HL-60 (cell line): ENCODE results near the gene UBE2U.
"Not testable (repeated sequence)": the region's sequence is repeated elsewhere in the genome, so short reads cannot be mapped to it uniquely, and the experiment has no call there.

Experiments
- GABPA ChIP-seq: IDR thresholded peaks from 2 replicates; pipeline ENCODE4 v1.6.1; 2012; ENCODE audit warnings: low read depth
- POLR2AphosphoS5 ChIP-seq: IDR thresholded peaks from 2 replicates; pipeline ENCODE4 v1.6.1; 2012; ENCODE audit warnings: low read depth
- TF ChIP-seq, protein P1 (sequence below): IDR thresholded peaks from one replicate; pipeline ENCODE4 v1.5.1; 2011; ENCODE audit warnings: low read length, control low read depth, inconsistent platforms; ENCODE audit not compliant: insufficient read depth
- TF ChIP-seq, protein P2 (sequence below): IDR thresholded peaks from 2 replicates; pipeline ENCODE4 v1.6.1; 2012; ENCODE audit warnings: low read depth; ENCODE audit not compliant: insufficient replicate concordance

DNA sequence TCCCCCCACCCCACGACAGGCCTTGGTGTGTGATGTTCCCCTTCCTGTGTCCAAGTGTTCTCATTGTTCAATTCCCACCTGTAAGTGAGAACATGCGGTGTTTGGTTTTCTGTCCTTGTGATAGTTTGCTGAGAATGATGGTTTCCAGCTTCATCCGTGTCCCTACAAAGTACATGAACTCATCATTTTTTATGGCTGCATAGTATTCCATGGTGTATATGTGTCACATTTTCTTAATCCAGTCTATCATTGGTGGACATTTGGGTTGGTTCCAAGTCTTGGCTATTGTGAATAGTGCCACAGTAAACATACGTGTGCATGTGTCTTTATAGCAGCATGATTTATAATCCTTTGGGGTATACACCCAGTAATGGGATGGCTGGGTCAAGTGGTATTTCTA, 36.1 kb downstream of the UBE2U start:
- TF ChIP-seq, protein P1, sequence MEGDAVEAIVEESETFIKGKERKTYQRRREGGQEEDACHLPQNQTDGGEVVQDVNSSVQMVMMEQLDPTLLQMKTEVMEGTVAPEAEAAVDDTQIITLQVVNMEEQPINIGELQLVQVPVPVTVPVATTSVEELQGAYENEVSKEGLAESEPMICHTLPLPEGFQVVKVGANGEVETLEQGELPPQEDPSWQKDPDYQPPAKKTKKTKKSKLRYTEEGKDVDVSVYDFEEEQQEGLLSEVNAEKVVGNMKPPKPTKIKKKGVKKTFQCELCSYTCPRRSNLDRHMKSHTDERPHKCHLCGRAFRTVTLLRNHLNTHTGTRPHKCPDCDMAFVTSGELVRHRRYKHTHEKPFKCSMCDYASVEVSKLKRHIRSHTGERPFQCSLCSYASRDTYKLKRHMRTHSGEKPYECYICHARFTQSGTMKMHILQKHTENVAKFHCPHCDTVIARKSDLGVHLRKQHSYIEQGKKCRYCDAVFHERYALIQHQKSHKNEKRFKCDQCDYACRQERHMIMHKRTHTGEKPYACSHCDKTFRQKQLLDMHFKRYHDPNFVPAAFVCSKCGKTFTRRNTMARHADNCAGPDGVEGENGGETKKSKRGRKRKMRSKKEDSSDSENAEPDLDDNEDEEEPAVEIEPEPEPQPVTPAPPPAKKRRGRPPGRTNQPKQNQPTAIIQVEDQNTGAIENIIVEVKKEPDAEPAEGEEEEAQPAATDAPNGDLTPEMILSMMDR, result not testable (repeated sequence)
- not testable (repeated sequence) for TF ChIP-seq POLR2AphosphoS5, GABPA
- TF ChIP-seq, protein P2, sequence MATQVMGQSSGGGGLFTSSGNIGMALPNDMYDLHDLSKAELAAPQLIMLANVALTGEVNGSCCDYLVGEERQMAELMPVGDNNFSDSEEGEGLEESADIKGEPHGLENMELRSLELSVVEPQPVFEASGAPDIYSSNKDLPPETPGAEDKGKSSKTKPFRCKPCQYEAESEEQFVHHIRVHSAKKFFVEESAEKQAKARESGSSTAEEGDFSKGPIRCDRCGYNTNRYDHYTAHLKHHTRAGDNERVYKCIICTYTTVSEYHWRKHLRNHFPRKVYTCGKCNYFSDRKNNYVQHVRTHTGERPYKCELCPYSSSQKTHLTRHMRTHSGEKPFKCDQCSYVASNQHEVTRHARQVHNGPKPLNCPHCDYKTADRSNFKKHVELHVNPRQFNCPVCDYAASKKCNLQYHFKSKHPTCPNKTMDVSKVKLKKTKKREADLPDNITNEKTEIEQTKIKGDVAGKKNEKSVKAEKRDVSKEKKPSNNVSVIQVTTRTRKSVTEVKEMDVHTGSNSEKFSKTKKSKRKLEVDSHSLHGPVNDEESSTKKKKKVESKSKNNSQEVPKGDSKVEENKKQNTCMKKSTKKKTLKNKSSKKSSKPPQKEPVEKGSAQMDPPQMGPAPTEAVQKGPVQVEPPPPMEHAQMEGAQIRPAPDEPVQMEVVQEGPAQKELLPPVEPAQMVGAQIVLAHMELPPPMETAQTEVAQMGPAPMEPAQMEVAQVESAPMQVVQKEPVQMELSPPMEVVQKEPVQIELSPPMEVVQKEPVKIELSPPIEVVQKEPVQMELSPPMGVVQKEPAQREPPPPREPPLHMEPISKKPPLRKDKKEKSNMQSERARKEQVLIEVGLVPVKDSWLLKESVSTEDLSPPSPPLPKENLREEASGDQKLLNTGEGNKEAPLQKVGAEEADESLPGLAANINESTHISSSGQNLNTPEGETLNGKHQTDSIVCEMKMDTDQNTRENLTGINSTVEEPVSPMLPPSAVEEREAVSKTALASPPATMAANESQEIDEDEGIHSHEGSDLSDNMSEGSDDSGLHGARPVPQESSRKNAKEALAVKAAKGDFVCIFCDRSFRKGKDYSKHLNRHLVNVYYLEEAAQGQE, result not testable (repeated sequence)
